H1 (cell line): ENCODE measurements around the gene PGM2L1. TPM values are rescaled to one million over a fixed set of nuclear protein-coding genes. Genes with fewer than 3 reads are reported as not detected.

ENCODE experiments used
- ATF3 ChIP-seq: IDR thresholded peaks from 2 replicates; pipeline ENCODE4 v1.6.1; 2011; ENCODE audit warnings: low read depth, mild to moderate bottlenecking, low read length; ENCODE audit not compliant: insufficient read depth
- BRCA1 ChIP-seq: IDR thresholded peaks from 2 replicates; pipeline ENCODE4 v1.6.1; 2012; ENCODE audit warnings: low read depth, low read length, improper control_type of control experiment
- CHD7 ChIP-seq: fragments of 300-600 bp; sonication (generic); IDR thresholded peaks from 2 replicates; pipeline ENCODE4 v1.7.1; 2012; ENCODE audit warnings: low read length, moderate library complexity, mild to moderate bottlenecking, inconsistent platforms; ENCODE audit not compliant: insufficient replicate concordance
- CTBP2 ChIP-seq: IDR thresholded peaks from 2 replicates; pipeline ENCODE4 v1.7.0; 2011; ENCODE audit warnings: borderline replicate concordance, mild to moderate bottlenecking, moderate library complexity, mixed read lengths, low read length; ENCODE audit not compliant: insufficient read depth, insufficient read length
- EGR1 ChIP-seq: IDR thresholded peaks from 2 replicates; pipeline ENCODE4 v1.6.1; 2011; ENCODE audit warnings: low read depth, low read length, borderline replicate concordance
- FOSL1 ChIP-seq: IDR thresholded peaks from 2 replicates; pipeline ENCODE4 v1.6.1; 2011; ENCODE audit warnings: mild to moderate bottlenecking, low read depth, low read length, moderate library complexity; ENCODE audit not compliant: insufficient read depth
- HDAC2 ChIP-seq, 2 experiments: fragments of 300-600 bp in 1 of 2; sonication (generic) in 1 of 2; IDR thresholded peaks; 2 replicates each; pipeline ENCODE4 v1.6.1; 2011 to 2012; ENCODE audit warnings: low read depth in 2 of 2, low read length in 2 of 2, mild to moderate bottlenecking in 2 of 2, moderate library complexity in 2 of 2, borderline replicate concordance in 1 of 2, inconsistent platforms in 1 of 2
- MAX ChIP-seq: IDR thresholded peaks from 2 replicates; pipeline ENCODE4 v1.6.1; 2012; ENCODE audit warnings: inconsistent platforms
- RFX5 ChIP-seq: IDR thresholded peaks from 2 replicates; pipeline ENCODE4 v1.6.1; 2011; ENCODE audit warnings: low read depth, low read length, improper control_type of control experiment, borderline replicate concordance
- TEAD4 ChIP-seq: IDR thresholded peaks from 2 replicates; pipeline ENCODE4 v1.6.1; 2012; ENCODE audit warnings: low read depth, low read length, inconsistent platforms, mixed read lengths
- polyA plus RNA-seq, 7 experiments: library from polyadenylated mRNA; depleted of rRNA in 3 of 7; stranded (reverse) in 5 of 7; unstranded in 2 of 7; fragments of >200 nt in 5 of 7; fragments of 200-250 nt in 2 of 7; gene quantifications; 1 replicate in 5 of 7; 2 replicates in 1 of 7; 4 replicates in 1 of 7; pipeline versions ENCODE4 v1.2.1 to v1.2.3, GENCODE V29; 2011 to 2013; ENCODE audit warnings: missing spikeins in 2 of 7, mixed read lengths in 2 of 7
- total RNA-seq: library from RNA; stranded (reverse); fragmentation: NEBNext Ultra II Directional; extraction: Animal tissue kit (Norgen Biotek cat#: 25700); gene quantifications from 2 replicates; pipeline ENCODE4 v1.2.1, GENCODE V29; 2021

Gene PGM2L1
- total and polyA plus RNA-seq, 2 of the 8 experiments (the other 6 are each of a cell fraction or from before 2014, with no cell fraction given), result 5.0 to 42.7 TPM

GRCh38 chr11:74392256-74392655 lies 6.0 kb downstream of the PGM2L1 start (continued):
- TF ChIP-seq CHD7 (no peak), HDAC2 (IDR thresholded peaks at IDR 0.05; ENCODE audit: borderline replicate concordance in 1 of 2, low read depth in 2 of 2, low read length in 2 of 2) (no peak), RFX5 (no peak), CTBP2 (no peak), ATF3 (no peak), MAX (no peak), BRCA1 (no peak), TEAD4 (no peak), FOSL1 (no peak), EGR1 (no peak)
